H7 (cell line): ENCODE results near the gene AACS. TPM values are rescaled to one million over a fixed set of nuclear protein-coding genes. Genes with fewer than 3 reads are reported as not detected.

ENCODE experiments used
- DNase-seq: peaks from one replicate; pipeline ENCODE4 v3.0.0; 2012
- H3K27me3 ChIP-seq: 2 replicates; pipeline ENCODE4 v1.6.0; 2011; ENCODE audit warnings: mild to moderate bottlenecking, low read length; ENCODE audit not compliant: control insufficient read depth, insufficient read depth
- H3K36me3 ChIP-seq: replicated peaks from 2 replicates; pipeline ENCODE4 v1.5.1; 2011; ENCODE audit warnings: low read length; ENCODE audit not compliant: control insufficient read depth, insufficient read depth
- H3K4me3 ChIP-seq: 2 replicates; pipeline ENCODE4 v1.5.1; 2011; ENCODE audit warnings: low read depth, mild to moderate bottlenecking, control low read depth, low read length, moderate library complexity; ENCODE audit not compliant: insufficient read depth
- total RNA-seq: library from RNA; depleted of rRNA; stranded (reverse); fragments of >200 nt; shearing (Covaris generic); gene quantifications from 2 replicates; pipeline ENCODE4 v1.2.3, GENCODE V29; 2014; rRNA removed

AACS gene
- total RNA-seq, 1 experiment from 2014 or later, result 34.0 TPM

GRCh38 chr12:125191361-125192087 is 126.3 kb downstream of the AACS start:
- peaks cover 25% of the 10 kb centered on the region for H3K27me3 ChIP-seq
- no peak for DNase-seq
- no peaks in the 10 kb centered on the region for H3K36me3 ChIP-seq
- no peak overlapping the region for H3K4me3 ChIP-seq

DNA sequence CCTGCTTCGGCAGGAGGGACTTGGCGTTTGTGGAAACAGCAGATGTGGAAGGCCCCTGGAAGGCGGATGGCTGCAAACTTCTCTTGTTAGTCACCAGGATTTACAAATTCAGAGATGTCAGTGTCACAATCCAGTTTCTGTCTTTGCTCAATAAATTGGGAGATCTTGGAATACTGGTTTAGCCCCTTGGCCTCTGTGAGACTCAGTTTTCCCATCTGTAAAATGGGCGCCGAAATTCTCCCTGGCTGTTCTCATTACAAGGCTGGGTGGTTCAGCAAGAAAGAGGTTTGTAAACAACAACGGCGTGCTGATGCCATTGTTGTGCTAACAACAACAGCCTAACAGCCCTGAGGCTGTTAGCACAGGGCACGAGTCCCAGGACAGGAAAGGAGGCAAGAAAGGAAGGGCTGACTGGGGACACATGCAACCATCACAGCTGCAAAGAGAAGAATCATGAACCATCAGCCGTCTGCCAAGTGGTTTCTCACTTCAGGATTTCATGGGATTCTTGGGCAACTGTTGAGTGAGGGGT is 127.5 kb downstream of the AACS start:
- no peak overlapping the region for H3K4me3 ChIP-seq
- no peak for DNase-seq
- peaks cover 15% of the 10 kb centered on the region for H3K27me3 ChIP-seq
- H3K36me3 ChIP-seq, result no peaks in the 10 kb centered on the region

Other genes starting within 250 kb of the AACS start
- 44.9 and 45.1 TPM in 2 replicates for gene SCARB1, start 201.6 kb upstream of the AACS start, total RNA-seq
- gene UBC, start 150.8 kb upstream of the AACS start, total RNA-seq, result 1,051 and 1,131 TPM in 2 replicates
- 40.7 and 43.1 TPM in 2 replicates for gene DHX37, start 76.3 kb upstream of the AACS start, total RNA-seq
- 5.0 and 6.7 TPM in 2 replicates for gene BRI3BP, start 71.8 kb upstream of the AACS start, total RNA-seq
- 25.3 and 28.5 TPM in 2 replicates for gene TMEM132B, start 121.0 kb downstream of the AACS start, total RNA-seq